HUES48 (cell line): ENCODE measurements around the gene TNRC6C.

ENCODE experiments used
- H3K27ac ChIP-seq: one replicate; pipeline ENCODE4 v1.7.0; 2013; ENCODE audit warnings: low read depth, low read length, inconsistent platforms
- H3K27me3 ChIP-seq: 2 replicates; pipeline ENCODE4 v1.6.1; 2013; ENCODE audit warnings: mild to moderate bottlenecking, low read length; ENCODE audit not compliant: control insufficient read depth, insufficient read depth
- H3K36me3 ChIP-seq: 2 replicates; pipeline ENCODE4 v1.6.1; 2013; ENCODE audit warnings: low read length; ENCODE audit not compliant: control insufficient read depth, insufficient read depth
- H3K4me1 ChIP-seq: 2 replicates; pipeline ENCODE4 v1.6.1; 2013; ENCODE audit warnings: mild to moderate bottlenecking, low read length; ENCODE audit not compliant: control insufficient read depth, insufficient read depth
- H3K4me3 ChIP-seq: 2 replicates; pipeline ENCODE4 v1.5.1; 2013; ENCODE audit warnings: mild to moderate bottlenecking, low read depth, low read length
- H3K9ac ChIP-seq: 2 replicates; pipeline ENCODE4 v1.6.1; 2013; ENCODE audit warnings: mild to moderate bottlenecking, low read depth, low read length, moderate library complexity
- H3K9me3 ChIP-seq: 2 replicates; pipeline ENCODE4 v1.6.1; 2013; ENCODE audit warnings: low read length; ENCODE audit not compliant: control insufficient read depth, insufficient read depth

Gene TNRC6C

DNA sequence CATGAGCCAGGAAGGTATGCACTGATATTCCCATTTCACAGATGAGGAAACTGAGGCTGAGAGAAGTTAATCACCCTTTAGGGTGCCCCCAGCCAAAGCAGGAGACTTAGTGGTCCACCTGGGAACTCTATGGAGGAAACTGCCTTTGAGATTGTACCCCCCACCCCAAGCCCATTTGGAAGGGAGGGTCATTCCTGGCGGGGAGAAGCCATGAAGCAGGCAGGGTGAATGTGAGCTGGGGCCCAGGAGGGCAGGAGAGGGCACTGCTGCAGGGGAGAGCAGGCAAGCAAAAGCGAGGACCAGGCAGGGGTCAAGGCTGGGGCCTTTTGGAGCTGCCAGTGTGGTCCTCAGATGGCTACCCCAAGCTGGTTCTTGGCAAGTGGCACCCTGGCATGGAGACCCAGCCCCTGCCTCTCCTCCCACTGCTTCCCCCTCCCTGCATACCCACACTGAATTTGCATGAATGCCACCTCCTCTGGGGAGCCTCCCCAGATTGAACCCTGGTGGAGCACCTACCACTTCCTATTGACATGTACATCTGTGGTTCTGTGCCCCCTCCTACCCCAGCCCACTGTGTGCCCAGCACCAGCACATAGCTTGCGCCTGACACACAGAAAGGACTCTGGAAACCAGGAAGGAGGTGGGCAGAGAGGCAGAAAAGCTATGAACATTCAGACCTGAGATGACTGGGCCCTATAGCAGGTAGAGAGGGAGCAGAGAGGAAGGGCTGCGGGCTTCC, 171.0 kb downstream of the TNRC6C start:
- Histone ChIP-seq H3K27ac (no peak overlapping the region), H3K27me3 (peaks cover 35% of the 10 kb centered on the region), H3K9ac (no peak overlapping the region), H3K4me1 (peaks cover 26% of the 10 kb centered on the region), H3K4me3 (no peak overlapping the region), H3K36me3 (no peaks in the 10 kb centered on the region), H3K9me3 (no peaks in the 10 kb centered on the region)

DNA sequence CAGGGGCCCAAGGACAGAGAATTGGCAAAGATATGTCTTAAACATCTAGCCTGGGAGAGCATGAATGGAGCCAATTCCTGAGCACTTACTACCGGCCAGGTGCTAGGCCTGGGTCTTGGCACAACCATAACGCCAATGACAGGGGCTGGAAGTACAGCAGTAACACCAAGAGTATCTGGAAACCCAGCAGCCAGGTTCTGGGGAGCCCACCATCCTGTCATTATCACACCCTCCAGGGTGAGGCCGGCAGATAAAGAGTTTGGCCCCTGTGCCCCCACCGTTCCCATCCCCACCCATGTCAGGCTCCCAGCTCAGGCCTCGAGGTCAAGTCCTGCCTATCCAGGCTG, 171.6 kb downstream of the TNRC6C start:
- Histone ChIP-seq H3K4me1 (peaks cover 26% of the 10 kb centered on the region), H3K9me3 (no peaks in the 10 kb centered on the region), H3K9ac (no peak overlapping the region), H3K27me3 (peaks cover 35% of the 10 kb centered on the region), H3K36me3 (no peaks in the 10 kb centered on the region), H3K4me3 (no peak overlapping the region), H3K27ac (no peak overlapping the region)

DNA sequence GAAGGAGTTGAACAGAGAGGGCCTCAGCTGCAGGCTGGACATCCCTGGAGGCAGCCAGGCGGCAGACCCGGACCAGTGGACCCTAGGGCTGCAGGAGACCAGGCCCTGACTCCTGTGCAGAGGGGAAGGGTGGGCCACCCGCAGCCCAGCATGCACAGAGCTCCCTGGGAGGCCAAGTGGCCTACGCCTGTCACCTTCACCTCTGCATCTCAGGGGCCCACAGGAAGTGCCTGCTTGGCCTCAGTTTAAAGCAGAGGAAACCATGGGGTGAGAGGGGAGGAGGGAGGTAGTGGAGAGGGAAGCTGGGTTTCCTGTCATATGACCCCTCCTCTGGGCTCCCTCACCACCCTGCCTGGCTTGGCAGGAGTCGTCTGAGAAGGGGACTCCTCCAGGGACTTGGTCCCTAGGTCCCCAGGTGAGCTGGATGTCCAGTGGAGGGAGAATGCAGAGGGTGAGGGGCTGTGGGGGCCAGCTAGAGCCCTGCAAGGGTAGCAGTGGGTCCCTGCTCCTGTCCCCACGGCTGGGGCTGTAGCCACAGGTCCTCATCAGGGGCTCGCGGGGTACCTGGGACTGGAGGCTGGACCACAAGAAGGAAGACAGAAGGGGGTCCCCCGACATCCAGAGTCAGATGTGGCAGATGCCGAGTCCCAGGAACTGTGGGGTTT, 172.1 kb downstream of the TNRC6C start, which contains the start of gene TMC8:
TMC8 (plus strand) TSS at position 335 of the 665 bp plus-strand sequence. CDS start 818 bp downstream, outside the sequence.
- no peaks in the 10 kb centered on the region for H3K36me3 ChIP-seq
- peak within 1 kb of the TSS; percentile 48; the same call in 1 of the 2 replicates for H3K4me3 ChIP-seq
- H3K9me3 ChIP-seq, result no peaks in the 10 kb centered on the region
- no peak within 1 kb of the TSS for H3K27ac ChIP-seq
- H3K27me3 ChIP-seq, result peaks cover 35% of the 10 kb centered on the region
- H3K4me1 ChIP-seq, result peaks cover 26% of the 10 kb centered on the region
- no peak within 1 kb of the TSS for H3K9ac ChIP-seq

DNA sequence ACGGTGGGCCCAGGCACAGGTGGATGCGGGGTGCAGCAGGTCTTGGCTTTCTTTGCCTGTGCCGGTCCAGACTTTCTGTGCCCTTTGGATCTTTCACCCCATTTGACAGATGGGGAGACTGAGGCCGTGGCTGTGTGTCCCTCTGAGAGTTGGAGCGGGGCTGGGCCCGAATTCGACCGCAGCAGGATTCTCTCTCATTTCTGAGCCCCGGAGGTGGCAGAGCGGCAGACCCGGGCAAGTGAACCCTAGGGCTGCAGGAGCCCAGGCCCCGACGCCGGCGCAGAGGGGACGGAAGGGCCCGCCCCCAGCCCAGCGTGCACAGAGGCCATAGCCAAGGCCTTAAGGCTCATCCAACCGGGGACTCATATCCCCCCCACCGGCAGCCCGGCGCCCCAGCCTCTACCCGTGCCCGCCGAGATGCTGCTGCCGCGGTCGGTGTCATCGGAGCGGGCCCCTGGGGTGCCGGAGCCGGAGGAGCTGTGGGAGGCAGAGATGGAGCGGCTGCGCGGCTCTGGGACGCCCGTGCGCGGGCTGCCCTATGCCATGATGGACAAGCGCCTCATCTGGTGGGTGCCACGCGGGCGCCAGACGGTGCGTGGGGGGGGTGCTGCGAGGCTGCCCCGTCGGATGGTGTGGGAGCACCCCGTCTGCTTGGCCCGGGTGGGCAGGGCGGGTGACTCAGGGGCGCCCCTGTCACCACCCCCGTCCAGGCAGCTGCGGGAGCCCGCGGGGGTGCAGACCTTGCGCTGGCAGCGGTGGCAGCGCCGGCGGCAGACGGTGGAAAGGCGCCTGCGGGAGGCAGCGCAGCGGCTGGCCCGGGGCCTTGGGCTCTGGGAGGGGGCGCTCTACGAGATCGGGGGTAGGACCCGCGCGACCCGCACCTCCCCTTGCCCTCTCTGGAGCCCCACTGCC, 172.9 kb downstream of the TNRC6C start:
- Histone ChIP-seq H3K27ac (no peak overlapping the region), H3K27me3 (peaks cover 35% of the 10 kb centered on the region), H3K4me1 (peaks cover 26% of the 10 kb centered on the region), H3K4me3 (peak overlapping the region; percentile 48; the same call in 1 of the 2 replicates), H3K9ac (no peak overlapping the region), H3K9me3 (no peaks in the 10 kb centered on the region), H3K36me3 (no peaks in the 10 kb centered on the region)

DNA sequence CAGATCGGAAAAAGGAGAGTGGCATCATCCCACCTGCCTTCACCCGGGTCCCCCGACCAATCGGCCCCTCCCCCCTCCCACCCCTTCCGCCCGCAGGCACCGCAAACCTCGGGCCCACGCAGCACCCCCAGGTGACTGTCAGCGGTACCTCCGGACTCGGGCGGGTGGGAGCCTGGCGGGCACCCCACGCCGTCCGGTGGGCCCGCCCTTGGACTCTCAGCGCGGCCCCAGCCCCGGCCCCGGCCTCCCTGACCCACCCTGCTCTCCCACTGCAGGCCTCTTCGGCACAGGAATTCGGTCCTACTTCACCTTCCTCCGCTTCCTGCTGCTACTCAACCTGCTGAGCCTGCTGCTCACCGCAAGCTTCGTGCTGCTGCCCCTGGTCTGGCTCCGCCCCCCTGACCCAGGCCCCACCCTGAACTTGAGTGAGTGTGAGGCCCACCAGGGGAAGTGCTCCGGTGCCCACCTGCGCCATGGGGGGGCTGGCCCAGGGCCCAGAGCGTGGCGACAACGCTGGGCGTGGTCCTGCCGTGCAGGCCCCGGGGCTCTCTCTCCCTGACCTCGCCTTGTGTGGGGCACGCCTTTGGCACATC, 173.7 kb downstream of the TNRC6C start:
- Histone ChIP-seq H3K4me1 (peaks cover 20% of the 10 kb centered on the region), H3K9me3 (no peaks in the 10 kb centered on the region), H3K27ac (no peak overlapping the region), H3K36me3 (no peaks in the 10 kb centered on the region), H3K4me3 (peak overlapping the region; percentile 48), H3K9ac (no peak overlapping the region), H3K27me3 (peaks cover 35% of the 10 kb centered on the region)

DNA sequence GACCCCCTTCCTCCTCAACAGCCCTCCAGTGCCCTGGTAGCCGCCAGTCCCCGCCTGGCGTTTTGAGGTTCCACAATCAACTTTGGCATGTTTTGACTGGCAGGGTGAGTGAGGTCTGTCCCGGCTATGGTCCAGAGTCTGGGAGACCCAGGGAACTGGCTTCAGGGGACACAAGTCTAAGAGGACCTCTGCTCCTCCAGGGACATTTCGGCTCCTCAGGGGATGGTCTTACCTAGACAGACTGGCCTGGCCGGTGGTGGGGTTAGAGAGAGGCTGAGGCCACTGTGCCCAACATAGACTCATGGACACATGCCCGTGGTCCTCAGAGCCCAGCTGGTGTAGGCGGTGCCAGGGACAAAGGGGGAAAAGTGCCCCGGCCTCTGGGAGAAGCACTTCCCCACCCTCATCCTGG, 174.3 kb downstream of the TNRC6C start:
- Histone ChIP-seq H3K27me3 (peaks cover 35% of the 10 kb centered on the region), H3K36me3 (no peaks in the 10 kb centered on the region), H3K9ac (no peak overlapping the region), H3K27ac (no peak overlapping the region), H3K9me3 (no peaks in the 10 kb centered on the region), H3K4me3 (no peak overlapping the region), H3K4me1 (peaks cover 17% of the 10 kb centered on the region; the same call in 1 of the 2 replicates)

DNA sequence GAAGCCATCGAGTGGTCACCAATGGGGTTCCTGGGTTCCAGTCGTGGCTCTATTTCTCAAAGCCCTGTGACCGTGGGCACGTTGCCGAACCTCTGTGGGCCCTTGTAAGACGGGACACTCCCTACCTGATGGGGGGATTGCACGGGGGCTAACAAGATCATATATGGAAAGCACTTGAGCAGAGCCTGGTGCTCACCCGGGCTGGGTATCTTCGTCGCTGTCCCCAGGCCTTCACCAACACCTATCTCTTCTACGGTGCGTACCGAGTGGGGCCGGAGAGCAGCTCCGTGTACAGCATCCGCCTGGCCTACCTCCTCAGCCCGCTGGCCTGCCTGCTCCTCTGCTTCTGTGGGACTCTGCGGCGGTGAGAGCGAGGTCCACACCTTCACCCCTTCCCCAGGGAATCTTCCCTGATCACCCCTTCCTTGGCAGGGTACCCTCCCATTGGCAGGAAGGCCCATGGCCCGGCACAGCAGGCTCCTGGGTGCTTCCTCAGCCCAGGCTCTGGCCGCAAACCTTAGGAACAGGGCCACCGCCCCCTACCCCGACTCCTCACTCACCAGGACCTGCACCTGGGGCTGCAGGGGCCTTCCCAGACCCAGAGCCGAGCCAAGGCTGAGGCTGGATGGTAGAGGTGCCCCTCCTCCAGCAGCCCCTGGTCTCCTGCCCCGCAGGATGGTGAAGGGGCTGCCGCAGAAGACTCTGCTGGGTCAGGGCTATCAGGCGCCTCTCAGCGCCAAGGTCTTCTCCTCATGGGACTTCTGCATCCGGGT, 174.9 kb downstream of the TNRC6C start:
- peaks cover 17% of the 10 kb centered on the region; the same call in 1 of the 2 replicates for H3K4me1 ChIP-seq
- no peak overlapping the region for H3K27ac ChIP-seq
- no peak overlapping the region for H3K9ac ChIP-seq
- H3K9me3 ChIP-seq, result no peaks in the 10 kb centered on the region
- no peaks in the 10 kb centered on the region for H3K36me3 ChIP-seq
- H3K4me3 ChIP-seq, result no peak overlapping the region
- peaks cover 35% of the 10 kb centered on the region for H3K27me3 ChIP-seq

DNA sequence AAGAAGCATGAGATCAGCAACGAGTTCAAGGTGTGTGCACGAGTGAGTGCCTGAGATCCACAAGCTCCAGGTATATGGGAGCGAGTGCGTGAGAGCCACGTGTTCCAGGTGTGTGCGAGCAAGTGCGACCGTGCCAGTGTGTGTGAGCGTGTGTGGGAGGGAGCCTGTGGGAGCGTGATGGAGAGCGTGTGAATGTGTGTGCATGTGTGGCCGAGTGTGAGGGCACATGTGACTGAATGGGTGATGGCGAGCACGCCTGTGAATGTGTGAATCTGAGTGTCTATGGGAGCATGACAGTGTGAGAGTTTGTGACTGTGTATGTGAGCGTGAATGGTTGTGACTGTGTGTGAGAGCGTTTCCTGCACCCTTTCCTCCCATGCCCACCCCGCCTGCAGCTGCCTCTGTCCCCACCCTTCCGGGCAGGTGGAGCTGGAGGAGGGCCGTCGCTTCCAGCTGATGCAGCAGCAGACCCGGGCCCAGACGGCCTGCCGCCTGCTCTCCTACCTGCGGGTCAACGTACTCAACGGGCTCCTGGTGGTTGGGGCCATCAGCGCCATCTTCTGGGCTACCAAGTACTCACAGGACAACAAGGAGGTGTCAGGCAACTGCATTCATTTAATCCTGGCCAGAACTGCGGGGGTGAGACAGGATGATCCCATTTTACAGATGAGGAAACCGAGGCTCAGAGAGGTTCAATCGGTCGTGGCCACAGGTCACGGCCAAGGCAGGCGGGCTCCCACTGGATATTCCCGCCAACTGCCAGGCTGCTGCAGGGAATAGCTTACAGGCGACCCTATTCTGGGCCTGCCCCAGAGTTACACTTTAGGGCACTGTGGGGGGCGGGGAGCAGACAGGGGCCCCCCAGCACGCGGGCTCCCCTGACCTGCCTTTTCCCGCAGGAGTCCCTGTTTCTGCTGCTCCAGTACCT, 175.7 kb downstream of the TNRC6C start:
- no peak overlapping the region for H3K27ac ChIP-seq
- no peaks in the 10 kb centered on the region for H3K36me3 ChIP-seq
- no peaks in the 10 kb centered on the region for H3K9me3 ChIP-seq
- peaks cover 35% of the 10 kb centered on the region for H3K27me3 ChIP-seq
- no peak overlapping the region for H3K9ac ChIP-seq
- no peak overlapping the region for H3K4me3 ChIP-seq
- H3K4me1 ChIP-seq, result peaks cover 14% of the 10 kb centered on the region; the same call in 1 of the 2 replicates

DNA sequence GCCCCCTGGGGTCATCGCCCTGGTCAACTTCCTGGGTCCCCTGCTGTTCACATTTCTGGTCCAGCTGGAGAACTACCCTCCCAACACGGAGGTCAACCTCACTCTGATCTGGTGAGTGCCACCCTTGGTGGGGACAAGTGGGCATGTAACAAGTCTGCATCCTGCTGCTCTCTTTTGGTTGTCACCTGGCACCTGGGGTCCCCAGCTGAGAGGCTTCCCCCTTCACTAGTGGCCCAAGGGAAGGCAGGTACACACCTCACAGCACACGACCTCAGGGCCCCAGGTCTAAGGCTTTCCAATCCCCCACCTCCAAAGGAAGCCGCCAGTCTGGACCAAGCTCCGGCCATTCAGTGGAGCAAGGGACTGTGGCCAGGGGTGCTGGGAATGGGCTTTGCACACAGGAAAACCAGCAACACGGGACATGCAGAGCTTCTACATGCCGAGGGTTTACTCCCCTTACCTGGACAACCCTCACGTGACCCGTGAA, 176.4 kb downstream of the TNRC6C start:
- no peak overlapping the region for H3K4me3 ChIP-seq
- H3K27ac ChIP-seq, result no peak overlapping the region
- H3K4me1 ChIP-seq, result peaks cover 11% of the 10 kb centered on the region; the same call in 1 of the 2 replicates
- no peak overlapping the region for H3K9ac ChIP-seq
- H3K27me3 ChIP-seq, result peaks cover 35% of the 10 kb centered on the region
- H3K9me3 ChIP-seq, result no peaks in the 10 kb centered on the region
- no peaks in the 10 kb centered on the region for H3K36me3 ChIP-seq
